BLaER1 (cell line): ENCODE results near the gene COPZ2.
A peak's percentile ranks its signal among the peaks of the same experiment; 100 is the strongest.
"Not testable (repeated sequence)": the region's sequence is repeated elsewhere in the genome, so short reads cannot be mapped to it uniquely, and the experiment has no call there.

ENCODE experiments used
- H3K27ac ChIP-seq: shearing (Covaris generic); formaldehyde crosslinking; 2 replicates; pipeline ENCODE4 v1.8.1; 2022
- H3K27me3 ChIP-seq: shearing (Covaris generic); formaldehyde crosslinking; 2 replicates; pipeline ENCODE4 v1.8.1; 2022
- H3K36me3 ChIP-seq: shearing (Covaris generic); formaldehyde crosslinking; 2 replicates; pipeline ENCODE4 v1.8.1; 2022
- H3K4me1 ChIP-seq: shearing (Covaris generic); formaldehyde crosslinking; 2 replicates; pipeline ENCODE4 v1.8.1; 2022
- H3K4me2 ChIP-seq: shearing (Covaris generic); formaldehyde crosslinking; 2 replicates; pipeline ENCODE4 v1.8.1; 2022
- H3K4me3 ChIP-seq: shearing (Covaris generic); formaldehyde crosslinking; 2 replicates; pipeline ENCODE4 v1.8.1; 2022
- H3K9ac ChIP-seq: shearing (Covaris generic); formaldehyde crosslinking; 2 replicates; pipeline ENCODE4 v1.8.1; 2022
- H3K9me3 ChIP-seq: shearing (Covaris generic); formaldehyde crosslinking; 2 replicates; pipeline ENCODE4 v1.8.1; 2022
- H4K20me1 ChIP-seq: shearing (Covaris generic); formaldehyde crosslinking; 2 replicates; pipeline ENCODE4 v1.8.1; 2022
- Cebpa-rat ChIP-seq: shearing (Covaris generic); IDR thresholded peaks from 2 replicates; pipeline ENCODE4 v1.8.1; 2022

The COPZ2 gene

GRCh38 chr17:48037036-48037837, at the start of gene COPZ2:
Gene COPZ2 (minus strand): TSS chr17:48037797. CDS start chr17:48037777, 20 bp downstream.
- peak within 1 kb of the TSS; percentile 57 for H3K4me2 ChIP-seq
- TF ChIP-seq Cebpa-rat, result no peak
- H3K9ac ChIP-seq, result no peak within 1 kb of the TSS
- peaks cover 76% of the 10 kb centered on the region for H3K27me3 ChIP-seq
- H3K4me1 ChIP-seq, result peaks cover 8% of the 10 kb centered on the region; the same call in 1 of the 2 replicates
- H4K20me1 ChIP-seq, result peaks cover 24% of the 10 kb centered on the region
- H3K36me3 ChIP-seq, result no peaks in the 10 kb centered on the region
- no peaks in the 10 kb centered on the region for H3K9me3 ChIP-seq
- peak within 1 kb of the TSS; percentile 57 for H3K4me3 ChIP-seq
- H3K27ac ChIP-seq, result no peak within 1 kb of the TSS

- Histone ChIP-seq H3K36me3 (peaks cover 44% of the 10 kb centered on the region), H3K27ac (no peak overlapping the region), H3K4me3 (no peak overlapping the region), H3K4me2 (no peak overlapping the region), H3K27me3 (no peaks in the 10 kb centered on the region), H4K20me1 (peaks cover 99% of the 10 kb centered on the region), H3K9me3 (no peaks in the 10 kb centered on the region), H3K9ac (no peak overlapping the region), H3K4me1 (peaks cover 15% of the 10 kb centered on the region)
- no peak for TF ChIP-seq Cebpa-rat
Observed at GRCh38 chr17:48084932-48085331, 47.3 kb upstream of the COPZ2 start.

- Histone ChIP-seq H3K4me3 (no peak overlapping the region), H3K27me3 (no peaks in the 10 kb centered on the region), H3K4me2 (no peak overlapping the region), H4K20me1 (peaks cover 99% of the 10 kb centered on the region), H3K27ac (no peak overlapping the region), H3K36me3 (peaks cover 41% of the 10 kb centered on the region), H3K4me1 (peaks cover 28% of the 10 kb centered on the region), H3K9me3 (no peaks in the 10 kb centered on the region), H3K9ac (no peak overlapping the region)
- TF ChIP-seq Cebpa-rat, result no peak
Observed at GRCh38 chr17:48081858-48082257, 44.3 kb upstream of the COPZ2 start.

GRCh38 chr17:48077152-48077551, 39.6 kb upstream of the COPZ2 start:
- 0 out of 2 replicates have a peak, but pooled peaks cover 13% of the 10 kb centered on the region for H3K4me1 ChIP-seq
- H4K20me1 ChIP-seq, result peaks cover 99% of the 10 kb centered on the region
- H3K36me3 ChIP-seq, result peaks cover 66% of the 10 kb centered on the region
- not testable (repeated sequence) for H3K4me3 ChIP-seq, H3K27ac ChIP-seq, H3K9me3 ChIP-seq, H3K4me2 ChIP-seq, H3K9ac ChIP-seq, H3K27me3 ChIP-seq

GRCh38 chr17:48074322-48075081, 36.9 kb upstream of the COPZ2 start:
- no peak overlapping the region for H3K27ac ChIP-seq
- no peak overlapping the region for H3K9ac ChIP-seq
- H3K9me3 ChIP-seq, result no peaks in the 10 kb centered on the region
- H3K4me1 ChIP-seq, result 0 out of 2 replicates have a peak, but pooled peaks cover 12% of the 10 kb centered on the region
- H4K20me1 ChIP-seq, result peaks cover 91% of the 10 kb centered on the region
- no peak overlapping the region for H3K4me3 ChIP-seq
- peaks cover 82% of the 10 kb centered on the region for H3K36me3 ChIP-seq
- no peak overlapping the region for H3K4me2 ChIP-seq
- H3K27me3 ChIP-seq, result no peaks in the 10 kb centered on the region
- no peak for TF ChIP-seq Cebpa-rat

- H3K4me3 ChIP-seq, H3K9ac ChIP-seq, H3K27ac ChIP-seq, H3K27me3 ChIP-seq, H3K4me2 ChIP-seq, H3K9me3 ChIP-seq, H3K4me1 ChIP-seq: not testable (repeated sequence)
- Histone ChIP-seq H4K20me1 (peaks cover 86% of the 10 kb centered on the region), H3K36me3 (peaks cover 90% of the 10 kb centered on the region)
Observed at GRCh38 chr17:48073566-48074094, 36.0 kb upstream of the COPZ2 start.

- Histone ChIP-seq H3K36me3 (peaks cover 98% of the 10 kb centered on the region), H4K20me1 (peaks cover 86% of the 10 kb centered on the region)
- H3K4me2 ChIP-seq, H3K27me3 ChIP-seq, H3K4me3 ChIP-seq, H3K4me1 ChIP-seq, H3K9ac ChIP-seq, H3K27ac ChIP-seq, H3K9me3 ChIP-seq: not testable (repeated sequence)
Observed at GRCh38 chr17:48072811-48073210, 35.2 kb upstream of the COPZ2 start.

GRCh38 chr17:48071654-48072053, 34.1 kb upstream of the COPZ2 start:
- H3K9me3 ChIP-seq, result no peaks in the 10 kb centered on the region
- no peaks in the 10 kb centered on the region for H3K27me3 ChIP-seq
- H3K9ac ChIP-seq, result no peak overlapping the region
- no peaks in the 10 kb centered on the region for H3K4me1 ChIP-seq
- no peak for TF ChIP-seq Cebpa-rat
- H3K27ac ChIP-seq, result no peak overlapping the region
- H4K20me1 ChIP-seq, result peaks cover 86% of the 10 kb centered on the region
- H3K36me3 ChIP-seq, result peaks cover 98% of the 10 kb centered on the region
- H3K4me2 ChIP-seq, result no peak overlapping the region
- no peak overlapping the region for H3K4me3 ChIP-seq

- Histone ChIP-seq H3K4me3 (no peak overlapping the region), H3K9ac (no peak overlapping the region), H3K27me3 (no peaks in the 10 kb centered on the region), H3K9me3 (no peaks in the 10 kb centered on the region), H3K36me3 (peaks cover 98% of the 10 kb centered on the region), H3K4me2 (no peak overlapping the region), H3K4me1 (no peaks in the 10 kb centered on the region), H4K20me1 (peaks cover 86% of the 10 kb centered on the region), H3K27ac (no peak overlapping the region)
- no peak for TF ChIP-seq Cebpa-rat
Observed at GRCh38 chr17:48070195-48070594, 32.6 kb upstream of the COPZ2 start.

- Histone ChIP-seq H3K27ac (no peak overlapping the region), H3K4me1 (no peaks in the 10 kb centered on the region), H3K36me3 (peaks cover 98% of the 10 kb centered on the region), H3K4me3 (no peak overlapping the region), H3K27me3 (no peaks in the 10 kb centered on the region), H4K20me1 (peaks cover 86% of the 10 kb centered on the region), H3K9me3 (no peaks in the 10 kb centered on the region), H3K9ac (no peak overlapping the region), H3K4me2 (no peak overlapping the region)
- no peak for TF ChIP-seq Cebpa-rat
Observed at GRCh38 chr17:48068491-48068961, 30.9 kb upstream of the COPZ2 start.

GRCh38 chr17:48067808-48068207, 30.2 kb upstream of the COPZ2 start:
- Histone ChIP-seq H3K36me3 (peaks cover 98% of the 10 kb centered on the region), H4K20me1 (peaks cover 86% of the 10 kb centered on the region)
- H3K4me1 ChIP-seq, H3K4me3 ChIP-seq, H3K27ac ChIP-seq, H3K27me3 ChIP-seq, H3K4me2 ChIP-seq, H3K9ac ChIP-seq, H3K9me3 ChIP-seq: not testable (repeated sequence)
